HepG2 (cell line): Measurements from ENCODE around the gene DNAJC5. TPM values are rescaled to one million over a fixed set of nuclear protein-coding genes. Genes with fewer than 3 reads are reported as not detected.

Experiments
- AGO2 ChIP-seq: fragments of 200-400 bp; formaldehyde crosslinking; optimal IDR thresholded peaks from 2 replicates; pipeline ENCODE3; 2017; ENCODE audit warnings: mild to moderate bottlenecking, low read depth, low read length, moderate library complexity
- CBX5 ChIP-seq: sonication (generic); formaldehyde crosslinking; IDR thresholded peaks from 2 replicates; pipeline ENCODE4 v1.4.0; 2020; ENCODE audit warnings: missing genetic modification reagents, borderline replicate concordance
- KLF9 ChIP-seq: IDR thresholded peaks from 2 replicates; pipeline ENCODE4 v1.6.1; 2016; ENCODE audit warnings: low read depth
- MAFK ChIP-seq, 2 experiments: IDR thresholded peaks in 1 of 2; conservative IDR thresholded peaks in 1 of 2; 2 replicates each; pipeline ENCODE4 v1.6.1; 2011; ENCODE audit warnings: improper control_type of control experiment in 2 of 2, low read length in 2 of 2
- MATR3 ChIP-seq: sonication (generic); formaldehyde crosslinking; IDR thresholded peaks from 2 replicates; pipeline ENCODE4 v1.4.0; 2020; ENCODE audit warnings: missing genetic modification reagents
- MBD4 ChIP-seq: IDR thresholded peaks from 2 replicates; pipeline ENCODE4 v1.6.1; 2012; ENCODE audit warnings: low read length, inconsistent platforms, borderline replicate concordance
- NPAS2 ChIP-seq: sonication (generic); formaldehyde crosslinking; IDR thresholded peaks from 2 replicates; pipeline ENCODE4 v1.8.0; 2022; ENCODE audit warnings: mild to moderate bottlenecking, missing genetic modification reagents, borderline replicate concordance
- PAF1 ChIP-seq: IDR thresholded peaks from 2 replicates; pipeline ENCODE4 v1.6.1; 2016; ENCODE audit warnings: missing genetic modification reagents, missing compliant biosample characterization
- POLR2A ChIP-seq, 2 experiments: IDR thresholded peaks; 2 replicates each; pipeline ENCODE4 v1.6.1; 2011; ENCODE audit warnings: low read depth in 2 of 2, low read length in 2 of 2, mild to moderate bottlenecking in 1 of 2, moderate library complexity in 1 of 2; ENCODE audit not compliant: insufficient read depth in 1 of 2
- RFXANK ChIP-seq: IDR thresholded peaks from 2 replicates; pipeline ENCODE4 v1.6.1; 2016
- RXRA ChIP-seq: sonication (generic); formaldehyde crosslinking; IDR thresholded peaks from 2 replicates; pipeline ENCODE4 v1.5.1; 2020; ENCODE audit warnings: missing genetic modification reagents
- SRF ChIP-seq: IDR thresholded peaks from 2 replicates; pipeline ENCODE4 v1.6.1; 2011; ENCODE audit warnings: mild to moderate bottlenecking, low read depth, low read length, moderate library complexity
- TBX3 ChIP-seq: fragments of 450-650 bp; IDR thresholded peaks from 2 replicates; pipeline ENCODE4 v1.6.1; 2017; ENCODE audit warnings: antibody characterized with exemption, mild to moderate bottlenecking, inconsistent platforms, borderline replicate concordance
- ZC3H13 ChIP-seq: sonication (generic); formaldehyde crosslinking; IDR thresholded peaks from 2 replicates; pipeline ENCODE4 v1.8.1; 2023; ENCODE audit warnings: mild to moderate bottlenecking, missing genetic modification reagents, moderate library complexity
- ZKSCAN1 ChIP-seq: fragments of 150-350 bp; IDR thresholded peaks from 2 replicates; pipeline ENCODE4 v1.6.1; 2014; ENCODE audit warnings: low read length
- ZNF121 ChIP-seq: sonication (generic); formaldehyde crosslinking; IDR thresholded peaks from 2 replicates; pipeline ENCODE4 v1.5.0; 2020; ENCODE audit warnings: mild to moderate bottlenecking, missing genetic modification reagents
- ZNF280D ChIP-seq: sonication (generic); formaldehyde crosslinking; IDR thresholded peaks from 2 replicates; pipeline ENCODE4 v1.5.1; 2020; ENCODE audit warnings: mild to moderate bottlenecking, missing genetic modification reagents
- ZNF3 ChIP-seq: IDR thresholded peaks from 2 replicates; pipeline ENCODE4 v1.7.0; 2017; ENCODE audit warnings: inconsistent platforms
- ZNF484 ChIP-seq: sonication (generic); formaldehyde crosslinking; IDR thresholded peaks from 2 replicates; pipeline ENCODE4 v1.5.1; 2020; ENCODE audit warnings: mild to moderate bottlenecking, low read depth, missing genetic modification reagents, borderline replicate concordance
- ZNF7 ChIP-seq: IDR thresholded peaks from 2 replicates; pipeline ENCODE4 v1.6.1; 2016; ENCODE audit warnings: missing biosample characterization, missing genetic modification reagents
- ZNF737 ChIP-seq: sonication (generic); formaldehyde crosslinking; IDR thresholded peaks from 2 replicates; pipeline ENCODE4 v1.5.0; 2020; ENCODE audit warnings: missing genetic modification reagents, mild to moderate bottlenecking, borderline replicate concordance
- ZNF747 ChIP-seq: sonication (generic); formaldehyde crosslinking; IDR thresholded peaks from 2 replicates; pipeline ENCODE4 v1.8.1; 2023; ENCODE audit warnings: missing genetic modification reagents, mild to moderate bottlenecking, borderline replicate concordance
- ZNF770 ChIP-seq: sonication (generic); formaldehyde crosslinking; IDR thresholded peaks from 2 replicates; pipeline ENCODE4 v1.5.0; 2020; ENCODE audit warnings: mild to moderate bottlenecking, missing genetic modification reagents
- ZNF883 ChIP-seq: sonication (generic); formaldehyde crosslinking; IDR thresholded peaks from 2 replicates; pipeline ENCODE4 v1.5.1; 2020; ENCODE audit warnings: mild to moderate bottlenecking, missing genetic modification reagents; ENCODE audit errors: not compliant biosample characterization
- polyA plus RNA-seq, 8 experiments: library from polyadenylated mRNA; depleted of rRNA in 3 of 8; stranded (reverse) in 7 of 8; unstranded in 1 of 8; fragments of >200 nt; fragmentation: Illumina TruSeq in 4 of 8; extraction: Trizol in 4 of 8; gene quantifications; 2 replicates each; pipeline versions ENCODE4 v1.2.1 to v1.2.3, GENCODE V29; 2011 to 2016; ENCODE audit warnings: low read depth in 4 of 8, missing spikeins in 1 of 8, mixed read lengths in 1 of 8; ENCODE audit not compliant: insufficient read depth in 1 of 8
- total RNA-seq, 5 experiments: library from RNA; depleted of rRNA; stranded (reverse); fragments of >200 nt; fragmentation: Illumina TruSeq; extraction: Trizol; gene quantifications; 2 replicates each; pipeline ENCODE4 v1.2.3, GENCODE V29; 2016; ENCODE audit warnings: low read depth in 1 of 5
- TF ChIP-seq, protein P1 (sequence below): sonication (generic); formaldehyde crosslinking; IDR thresholded peaks from 2 replicates; pipeline ENCODE4 v1.4.0; 2020; ENCODE audit warnings: mild to moderate bottlenecking, missing genetic modification reagents, borderline replicate concordance

DNAJC5 gene
- total and polyA plus RNA-seq, 2 of the 13 experiments (the other 11 are each of a cell fraction or from before 2014, with no cell fraction given), result 42.8 to 64.5 TPM

GRCh38 chr20:63848003-63848911, 46.7 kb upstream of the DNAJC5 start (continued):
- TF ChIP-seq ZNF737 (CRISPR knock-in tag), result no peak
- TF ChIP-seq ZNF280D (CRISPR knock-in tag), result no peak; the same call in 1 of the 2 replicates
- TF ChIP-seq SRF, result no peak
- no peak for TF ChIP-seq KLF9 (CRISPR knock-in tag)
- peak; percentile 66; the same call in 1 of the 2 replicates for TF ChIP-seq ZC3H13 (CRISPR knock-in tag)
- TF ChIP-seq PAF1 (CRISPR knock-in tag), result no peak
- no peak for TF ChIP-seq ZNF770 (CRISPR knock-in tag)
- no peak for TF ChIP-seq RFXANK
- 0 out of 2 replicates have a peak, but pooled peaks have one; percentile 16 for TF ChIP-seq ZNF747
- TF ChIP-seq MAFK (conservative IDR thresholded peaks at IDR 0.05 in 1 of 2, IDR thresholded peaks at IDR 0.05 in 1 of 2; ENCODE audit: low read length in 2 of 2), result no peak
- TF ChIP-seq MATR3 (CRISPR knock-in tag), result no peak
- TF ChIP-seq ZNF883 (CRISPR knock-in tag), result peak; percentile 30
- TF ChIP-seq MBD4, result no peak
- no peak for TF ChIP-seq AGO2
- 0 out of 2 replicates have a peak, but pooled peaks have one; percentile 66 for TF ChIP-seq ZNF484 (CRISPR knock-in tag)
- TF ChIP-seq ZNF3, result no peak
- TF ChIP-seq ZNF121, result no peak
- no peak for TF ChIP-seq CBX5 (CRISPR knock-in tag)
- no peak for TF ChIP-seq POLR2A (IDR thresholded peaks at IDR 0.05; ENCODE audit: insufficient read depth in 1 of 2, low read depth in 2 of 2, low read length in 2 of 2)
- no peak for TF ChIP-seq NPAS2 (CRISPR knock-in tag)
- TF ChIP-seq, protein P1, sequence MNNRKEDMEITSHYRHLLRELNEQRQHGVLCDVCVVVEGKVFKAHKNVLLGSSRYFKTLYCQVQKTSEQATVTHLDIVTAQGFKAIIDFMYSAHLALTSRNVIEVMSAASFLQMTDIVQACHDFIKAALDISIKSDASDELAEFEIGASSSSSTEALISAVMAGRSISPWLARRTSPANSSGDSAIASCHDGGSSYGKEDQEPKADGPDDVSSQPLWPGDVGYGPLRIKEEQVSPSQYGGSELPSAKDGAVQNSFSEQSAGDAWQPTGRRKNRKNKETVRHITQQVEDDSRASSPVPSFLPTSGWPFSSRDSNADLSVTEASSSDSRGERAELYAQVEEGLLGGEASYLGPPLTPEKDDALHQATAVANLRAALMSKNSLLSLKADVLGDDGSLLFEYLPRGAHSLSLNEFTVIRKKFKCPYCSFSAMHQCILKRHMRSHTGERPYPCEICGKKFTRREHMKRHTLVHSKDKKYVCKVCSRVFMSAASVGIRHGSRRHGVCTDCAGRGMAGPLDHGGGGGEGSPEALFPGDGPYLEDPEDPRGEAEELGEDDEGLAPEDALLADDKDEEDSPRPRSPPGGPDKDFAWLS (CRISPR knock-in tag), result peak; percentile 81; the same call in 1 of the 2 replicates
- TF ChIP-seq RXRA (CRISPR knock-in tag), result peak; percentile 37; the same call in 1 of the 2 replicates
- TF ChIP-seq TBX3, result no peak
- no peak for TF ChIP-seq ZNF7 (CRISPR knock-in tag)
- no peak for TF ChIP-seq ZKSCAN1
